Measurements from ENCODE around the gene ANP32E. TPM values are rescaled to one million over a fixed set of nuclear protein-coding genes. Genes with fewer than 3 reads are reported as not detected.

The ANP32E gene
- total and polyA plus RNA-seq, 2 of the 13 experiments (the other 11 are each of a cell fraction or from before 2014, with no cell fraction given) = 10.3 to 53.0 TPM

GRCh38 chr1:150268705-150269403, 32.9 kb upstream of the ANP32E start, which contains the start of gene APH1A (continued):
- TF ChIP-seq BCLAF1 (IDR thresholded peaks at IDR 0.05) = no peak
- peak; percentile 36; the same call in 1 of the 2 replicates for TF ChIP-seq GMEB2 (CRISPR knock-in tag; IDR thresholded peaks at IDR 0.05; ENCODE audit: low read depth)
- peak; percentile 44; the same call in 1 of the 2 replicates for TF ChIP-seq ZNF232 (CRISPR knock-in tag; IDR thresholded peaks at IDR 0.05; ENCODE audit: borderline replicate concordance)
- 0 out of 2 replicates have a peak, but pooled peaks have one; percentile 44 for TF ChIP-seq THAP9 (CRISPR knock-in tag; IDR thresholded peaks at IDR 0.05; ENCODE audit: borderline replicate concordance)
- no peak for TF ChIP-seq ZMYM3 (CRISPR knock-in tag; IDR thresholded peaks at IDR 0.05)
- TF ChIP-seq SMAD1 (CRISPR knock-in tag; IDR thresholded peaks at IDR 0.05; ENCODE audit: borderline replicate concordance, low read depth) = peak; percentile 65; the same call in 1 of the 2 replicates
- peak; percentile 45; the same call in 1 of the 2 replicates for TF ChIP-seq MTA1 (CRISPR knock-in tag; IDR thresholded peaks at IDR 0.05; ENCODE audit: borderline replicate concordance)
- TF ChIP-seq ZNF883 (CRISPR knock-in tag; IDR thresholded peaks at IDR 0.05; ENCODE audit: not compliant biosample characterization) = no peak
- no peak for TF ChIP-seq SNAPC2 (CRISPR knock-in tag; IDR thresholded peaks at IDR 0.05)
- TF ChIP-seq REL (CRISPR knock-in tag; conservative IDR thresholded peaks at IDR 0.05) = 0 out of 2 replicates have a peak, but pooled peaks have one; percentile 29
- TF ChIP-seq MYPOP (CRISPR knock-in tag; IDR thresholded peaks at IDR 0.05) = 0 out of 2 replicates have a peak, but pooled peaks have one; percentile 31
- TF ChIP-seq ZFAT (CRISPR knock-in tag; conservative IDR thresholded peaks at IDR 0.05) = peak; percentile 88; the same call in 1 of the 2 replicates
- TF ChIP-seq NFYB (CRISPR knock-in tag; IDR thresholded peaks at IDR 0.05) = peak; percentile 78
- peak; percentile 45; the same call in 1 of the 2 replicates for TF ChIP-seq TIGD3 (CRISPR knock-in tag; IDR thresholded peaks at IDR 0.05; ENCODE audit: borderline replicate concordance)
- TF ChIP-seq ZFP90 (CRISPR knock-in tag; IDR thresholded peaks at IDR 0.05; ENCODE audit: borderline replicate concordance) = peak; percentile 85; the same call in 1 of the 2 replicates
